NB4 (cell line): ENCODE data around the gene XPO4.

Experiments
- CTCF ChIP-seq: IDR thresholded peaks from one replicate; pipeline ENCODE4 v1.5.1; 2012; ENCODE audit warnings: low read depth, low read length
- MAX ChIP-seq: IDR thresholded peaks from 2 replicates; pipeline ENCODE4 v1.6.1; 2011; ENCODE audit warnings: low read depth, low read length
- MYC ChIP-seq: IDR thresholded peaks from 2 replicates; pipeline ENCODE4 v1.6.1; 2011; ENCODE audit warnings: low read depth, low read length
- POLR2A ChIP-seq: IDR thresholded peaks from 2 replicates; pipeline ENCODE4 v1.6.1; 2011; ENCODE audit warnings: mild to moderate bottlenecking; ENCODE audit not compliant: insufficient read length; ENCODE audit errors: extremely low read depth

DNA sequence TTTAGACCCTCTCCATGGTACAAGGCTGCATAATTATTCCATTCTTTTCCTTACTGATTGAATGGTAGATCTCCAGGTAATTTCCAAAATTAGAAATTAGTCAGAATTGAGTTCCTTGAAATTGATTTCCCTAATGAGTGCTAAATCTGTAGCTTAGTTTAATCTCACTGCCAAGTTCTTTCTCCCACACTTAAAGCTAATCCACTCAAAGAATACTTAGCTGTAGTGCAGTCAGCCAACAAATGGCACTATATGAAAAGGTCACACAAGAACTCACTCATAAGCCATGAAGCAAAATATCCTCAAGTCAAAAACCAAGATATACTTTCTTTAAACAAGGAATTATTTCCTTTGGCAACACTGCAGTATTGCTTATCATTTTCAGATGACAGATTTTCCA, 62.0 kb downstream of the XPO4 start:
- TF ChIP-seq CTCF (no peak), POLR2A (no peak), MYC (no peak), MAX (no peak)
